Heart left ventricle (tissue), 16 donors: Measurements from ENCODE around the gene SMTNL1. TPM values are rescaled to one million over a fixed set of nuclear protein-coding genes. Genes with fewer than 3 reads are reported as not detected.

ENCODE experiments used
- ATAC-seq, 4 donors: fragments of 200-7000 bp; cut with Tn5 transposase; one replicate each; pipeline ENCODE4 v1.9.1; 2020 to 2022; ENCODE audit warnings: moderate library complexity in 4 of 4, mild to moderate bottlenecking in 3 of 4, moderate number of reproducible peaks in 1 of 4
- DNase-seq, 5 donors: peaks; one replicate each; pipeline ENCODE4 v3.0.0-alpha.2; 2020
- H3K27ac ChIP-seq, 12 donors: fragments of 200-600 bp; sonication (generic) in 4 of 12; one replicate each; pipeline versions ENCODE4 v1.5.0 to v1.8.0; 2016 to 2022; ENCODE audit warnings: mild to moderate bottlenecking in 2 of 12
- H3K27me3 ChIP-seq, 9 donors: fragments of 200-600 bp; sonication (generic) in 2 of 9; one replicate each; pipeline versions ENCODE4 v1.5.1 to v1.8.0; 2016 to 2022; ENCODE audit warnings: mild to moderate bottlenecking in 3 of 9
- H3K36me3 ChIP-seq, 9 donors: fragments of 200-600 bp; sonication (generic) in 2 of 9; one replicate each; pipeline versions ENCODE4 v1.5.0 to v1.8.0; 2018 to 2022; ENCODE audit warnings: mild to moderate bottlenecking in 2 of 9
- H3K4me1 ChIP-seq, 12 donors: fragments of 200-600 bp; sonication (generic) in 4 of 12; one replicate each; pipeline versions ENCODE4 v1.5.0 to v1.8.0; 2016 to 2022; ENCODE audit warnings: mild to moderate bottlenecking in 3 of 12
- H3K4me3 ChIP-seq, 12 donors: fragments of 200-600 bp; sonication (generic) in 4 of 12; one replicate each; pipeline versions ENCODE4 v1.5.0 to v1.8.0; 2017 to 2022; ENCODE audit warnings: mild to moderate bottlenecking in 9 of 12, moderate library complexity in 4 of 12
- H3K9me3 ChIP-seq, 12 donors: fragments of 200-600 bp; sonication (generic) in 4 of 12; one replicate each; pipeline versions ENCODE4 v1.5.0 to v1.8.0; 2016 to 2022; ENCODE audit warnings: mild to moderate bottlenecking in 1 of 12
- POLR2A ChIP-seq, 2 donors: fragments of 450-650 bp; IDR thresholded peaks; one replicate each; pipeline ENCODE4 v1.6.1; 2017; ENCODE audit warnings: antibody characterized with exemption in 2 of 2, mild to moderate bottlenecking in 2 of 2, moderate library complexity in 2 of 2
- WGBS, 4 donors: extraction: QIAGEN DNeasy Blood & Tissue Kit in 2 of 4; methylation state at CpG; one replicate each; pipeline versions ENCODE4 v1.1.5 to v1.1.7; 2013 to 2018; 5-methylcytosine and 5-hydroxymethylcytosine counted together
- intact Hi-C, 10 donors: fragments of 100-400 bp; cut with DNase I; formaldehyde crosslinking; loops; one replicate each; pipeline versions ENCODE4 v1.11.1 to v1.14.2; 2022
- polyA plus RNA-seq, 2 donors: library from polyadenylated mRNA; stranded (reverse); fragments of 200-250 nt; gene quantifications; one replicate each; pipeline ENCODE4 v1.2.3, GENCODE V29; 2013
- total RNA-seq, 9 donors: library from RNA; depleted of rRNA in 2 of 9; stranded (reverse); fragments of >200 nt in 2 of 9; fragmentation: NEBNext Ultra II Directional in 3 of 9; extraction: Animal tissue kit (Norgen Biotek cat#: 25700) in 3 of 9; gene quantifications; one replicate each; pipeline versions ENCODE4 v1.1.0 to v1.2.4, GENCODE V29; 2016 to 2023
- TF ChIP-seq, protein P1 (sequence below), 12 donors: fragments of 200-600 bp; sonication (generic) in 4 of 12; IDR thresholded peaks; one replicate each; pipeline versions ENCODE4 v1.5.0 to v1.8.0; 2018 to 2022; ENCODE audit warnings: antibody characterized with exemption in 12 of 12, mild to moderate bottlenecking in 5 of 12
- donor health status: ischemic (EF 13 %, LVEDD 7.1; RV severe dilation, severe dysfunction).
- donor health status: healthy with polysubstance abuse.
- donor health status: DM: no; HTN: yes; CAD: no.
- donor health status: DM: no; HTN: no; CAD: no.
- donor health status: ischemic (EF 25% LVEDD 6.9; RV normal size, moderate dysfunction).
- donor health status: ischemic (EF 25% LVEDD 5.7; RV mildly dilated, moderate dysfunction).
- donor health status: healthy.
- donor health status: DM: yes; HTN: yes; CAD: no.
- donor health status: ischemic (EF 35%, LVEDD 5.7; RV mildly dilated, moderate dysfunction).
- donor health status: nonischemic (EF 11% LVEDD 7.7; RV severe dilation, severe dysfunction).
- donor health status: DM: yes; HTN: yes; CAD: no.
- donor health status: PGD.
- donor health status: ischemic (EF 29% LVEDD 5.4; RV normal size, mild dysfunction).
- donor health status: nonischemic (EF 23%, LVEDD 6.1; RV moderate dilation, normal function).

The SMTNL1 gene
- total and polyA plus RNA-seq, 11 donors: not detected

DNA sequence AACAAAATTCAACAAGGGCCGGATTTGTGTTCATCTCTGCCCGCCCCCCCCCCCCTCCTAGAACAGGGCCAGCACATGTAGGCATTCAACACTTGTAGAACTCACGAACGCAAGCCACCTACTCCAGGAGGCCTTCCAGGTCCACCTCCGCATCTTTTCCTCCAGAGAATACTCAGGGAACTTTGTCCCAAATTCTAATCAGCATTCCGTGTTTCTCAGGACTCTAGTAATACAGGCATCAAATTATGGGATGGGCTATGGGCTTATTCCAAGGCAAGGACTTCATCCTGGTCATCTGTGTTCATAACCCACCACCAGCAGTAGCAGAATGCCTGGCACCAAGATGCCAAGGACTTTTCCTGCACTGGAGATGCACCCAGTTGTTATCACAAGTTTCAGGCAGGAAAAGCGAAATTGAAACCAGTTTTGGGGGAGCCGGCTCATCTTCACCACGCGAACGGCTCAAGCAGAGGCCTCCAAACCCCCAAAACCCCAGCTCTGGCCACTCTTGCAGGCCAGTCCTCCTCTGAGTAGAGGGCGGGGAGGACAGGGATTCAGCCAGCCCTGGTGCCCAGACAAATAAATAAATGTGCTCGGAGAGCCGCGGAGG is 29.6 kb downstream of the SMTNL1 start:
- Histone ChIP-seq H3K4me3 (peak overlapping the region; percentile 57 to 96 (median 78)), H3K27me3 (no peaks in the 10 kb centered on the region), H3K27ac (peak overlapping the region; percentile 61 to 94 (median 84)), H3K9me3 (no peaks in the 10 kb centered on the region), H3K36me3 (peaks cover 0 to 24% (median 0%) of the 10 kb centered on the region in 9 donors), H3K4me1 (peaks cover 0 to 68% (median 17%) of the 10 kb centered on the region in 12 donors)
- TF ChIP-seq POLR2A (IDR thresholded peaks at IDR 0.05): no peak
- TF ChIP-seq, protein P1, sequence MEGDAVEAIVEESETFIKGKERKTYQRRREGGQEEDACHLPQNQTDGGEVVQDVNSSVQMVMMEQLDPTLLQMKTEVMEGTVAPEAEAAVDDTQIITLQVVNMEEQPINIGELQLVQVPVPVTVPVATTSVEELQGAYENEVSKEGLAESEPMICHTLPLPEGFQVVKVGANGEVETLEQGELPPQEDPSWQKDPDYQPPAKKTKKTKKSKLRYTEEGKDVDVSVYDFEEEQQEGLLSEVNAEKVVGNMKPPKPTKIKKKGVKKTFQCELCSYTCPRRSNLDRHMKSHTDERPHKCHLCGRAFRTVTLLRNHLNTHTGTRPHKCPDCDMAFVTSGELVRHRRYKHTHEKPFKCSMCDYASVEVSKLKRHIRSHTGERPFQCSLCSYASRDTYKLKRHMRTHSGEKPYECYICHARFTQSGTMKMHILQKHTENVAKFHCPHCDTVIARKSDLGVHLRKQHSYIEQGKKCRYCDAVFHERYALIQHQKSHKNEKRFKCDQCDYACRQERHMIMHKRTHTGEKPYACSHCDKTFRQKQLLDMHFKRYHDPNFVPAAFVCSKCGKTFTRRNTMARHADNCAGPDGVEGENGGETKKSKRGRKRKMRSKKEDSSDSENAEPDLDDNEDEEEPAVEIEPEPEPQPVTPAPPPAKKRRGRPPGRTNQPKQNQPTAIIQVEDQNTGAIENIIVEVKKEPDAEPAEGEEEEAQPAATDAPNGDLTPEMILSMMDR (IDR thresholded peaks at IDR 0.05): no peak
- WGBS, 4 donors: 19 to 23% (median 22%) methylated on average over 15 of the region's 15 CpGs
- ATAC-seq (peak in 2 of 4 donors; percentile 2 to 41), DNase-seq (peak in 1 of 5 donors; percentile 28)
- intact Hi-C loops: loop anchor here in 3 of 10 donors (2.0 to 10.0 kb wide), 4 partner anchors 78 to 948 kb away; partner anchors contain the start of gene YPEL4 (in 1 of the 3)

DNA sequence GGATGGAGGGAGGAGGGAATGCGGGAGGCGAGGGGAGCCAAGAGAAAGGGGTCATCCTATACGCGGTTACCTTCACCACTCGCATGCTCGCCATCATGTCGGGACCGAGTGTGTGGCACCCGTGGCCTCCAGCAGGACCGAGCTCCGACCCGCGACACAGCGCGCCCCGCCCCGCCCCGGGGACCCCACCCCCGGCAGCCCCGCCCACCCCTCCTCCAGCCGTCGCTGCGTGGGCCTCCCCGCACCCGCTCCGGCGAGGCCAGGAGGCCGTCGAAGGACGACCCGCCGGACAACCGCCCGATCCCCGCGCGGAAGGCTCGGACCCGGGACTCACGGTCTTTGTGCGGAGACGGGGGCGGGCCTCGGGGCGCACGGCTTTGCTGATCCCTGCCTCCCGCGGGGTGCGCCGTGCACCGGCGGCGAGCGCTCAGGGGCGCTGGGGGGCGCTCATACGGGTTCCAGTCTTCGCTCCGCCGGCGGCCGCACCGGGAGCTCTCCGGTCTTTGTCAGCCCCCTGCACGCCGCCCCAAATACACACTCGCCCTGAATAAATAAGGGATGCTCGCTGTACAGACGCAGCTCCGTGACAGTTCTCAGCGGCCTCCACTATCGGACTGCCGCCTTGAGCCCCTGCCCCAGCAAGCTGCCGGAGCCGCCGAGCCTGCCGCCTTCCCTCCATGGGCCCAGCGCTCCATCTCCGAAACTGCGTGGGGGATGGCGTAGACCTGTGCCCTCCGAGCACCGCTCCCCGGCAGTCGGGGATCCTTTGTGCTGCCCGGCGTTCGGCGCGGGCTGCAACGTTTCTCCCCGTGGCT is 30.3 kb downstream of the SMTNL1 start, which contains the start of gene UBE2L6:
Gene UBE2L6, minus strand, starts transcription at position 158 of the 815 bp plus-strand sequence. Its CDS starts 61 bp downstream, at position 97.
- DNase-seq: peak; percentile 56 to 90 (median 85)
- peak in 3 of 4 donors; percentile 80 to 87 (median 85) for ATAC-seq
- 1% methylated on average over 28 to 92 of the region's 92 CpGs for WGBS, 4 donors
- TF ChIP-seq, protein P1 (IDR thresholded peaks at IDR 0.05): peak in 7 of 12 donors; percentile 81 to 94 (median 86)
- no peak for TF ChIP-seq POLR2A (IDR thresholded peaks at IDR 0.05)
- H3K27ac ChIP-seq: peak within 1 kb of the TSS; percentile 61 to 94 (median 84)
- peak within 1 kb of the TSS; percentile 57 to 96 (median 78) for H3K4me3 ChIP-seq
- peaks cover 0 to 16% (median 0%) of the 10 kb centered on the region in 9 donors for H3K36me3 ChIP-seq
- H3K9me3 ChIP-seq: no peaks in the 10 kb centered on the region
- H3K4me1 ChIP-seq: peaks cover 0 to 65% (median 14%) of the 10 kb centered on the region in 12 donors
- H3K27me3 ChIP-seq: no peaks in the 10 kb centered on the region
- intact Hi-C loops: loop anchor here (1.0 to 10.0 kb wide), 7 partner anchors 71 to 947 kb away; partner anchors contain the start of gene YPEL4 (in 1 of the 10)

DNA sequence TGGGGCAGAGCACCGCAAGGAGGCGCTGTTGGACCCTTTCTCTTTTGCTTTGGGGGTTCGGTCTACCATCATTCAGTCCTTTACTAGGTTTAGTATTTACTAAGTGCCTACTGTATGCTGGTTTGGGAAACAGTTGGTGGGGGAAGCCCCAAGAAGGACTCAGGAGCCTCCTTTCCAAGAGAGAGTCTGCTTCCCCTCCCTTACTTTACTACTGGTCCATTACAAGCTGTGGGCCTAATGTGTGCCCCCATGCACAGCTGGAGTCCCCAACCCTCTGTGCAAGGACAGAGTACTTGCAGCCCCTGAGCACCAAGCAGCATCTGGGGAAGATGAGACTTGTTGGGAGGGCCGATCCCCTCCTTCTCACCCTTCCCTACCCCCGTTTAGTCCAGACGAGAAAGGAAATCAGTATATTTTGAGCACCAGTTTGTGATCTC is 31.0 kb downstream of the SMTNL1 start:
- no peaks in the 10 kb centered on the region for H3K27me3 ChIP-seq
- peak overlapping the region in 11 of 12 donors; percentile 76 to 94 (median 84) for H3K27ac ChIP-seq
- peak overlapping the region; percentile 57 to 96 (median 78) for H3K4me3 ChIP-seq
- 32 to 38% (median 33%) methylated on average over 5 to 6 of the region's 6 CpGs for whole genome bisulfite sequencing, 4 donors
- ATAC-seq (peak in 3 of 4 donors; percentile 4 to 51 (median 13)), DNase-seq (peak in 1 of 5 donors; percentile 80)
- no peaks in the 10 kb centered on the region for H3K9me3 ChIP-seq
- H3K36me3 ChIP-seq: peaks cover 0 to 10% (median 0%) of the 10 kb centered on the region in 9 donors
- TF ChIP-seq POLR2A (IDR thresholded peaks at IDR 0.05): no peak
- TF ChIP-seq, protein P1 (IDR thresholded peaks at IDR 0.05): peak in 6 of 12 donors; percentile 20 to 91 (median 88)
- peaks cover 0 to 59% (median 14%) of the 10 kb centered on the region in 12 donors for H3K4me1 ChIP-seq
- intact Hi-C loops: loop anchor here (1.0 to 10.0 kb wide), 6 partner anchors 70 to 946 kb away; partner anchors contain the start of gene YPEL4 (in 1 of the 10)
